Thymus (tissue), 11 donors: ENCODE measurements around the gene GRID1. TPM values are rescaled to one million over a fixed set of nuclear protein-coding genes. Genes with fewer than 3 reads are reported as not detected.

Source experiments
- DNase-seq, 9 donors: peaks; one replicate each; pipeline ENCODE4 v3.0.0-alpha.2; 2013; ENCODE audit warnings: low spot score in 9 of 9, low read depth in 6 of 9, missing footprints in 1 of 9
- H3K27ac ChIP-seq, 2 donors: one replicate each; pipeline ENCODE4 v1.5.1; 2013; ENCODE audit warnings: control low read depth in 1 of 2, low read depth in 1 of 2, low read length in 1 of 2, mild to moderate bottlenecking in 1 of 2, moderate library complexity in 1 of 2
- H3K27me3 ChIP-seq, 2 donors: one replicate each; pipeline ENCODE4 v1.5.1; 2013; ENCODE audit warnings: low read length in 1 of 2; ENCODE audit not compliant: control insufficient read depth in 2 of 2, insufficient read depth in 1 of 2
- H3K36me3 ChIP-seq, 2 donors: one replicate each; pipeline ENCODE4 v1.5.1; 2013; ENCODE audit warnings: low read length in 1 of 2, mild to moderate bottlenecking in 1 of 2, moderate library complexity in 1 of 2; ENCODE audit not compliant: control insufficient read depth in 2 of 2, insufficient read depth in 2 of 2
- H3K4me1 ChIP-seq, 2 donors: one replicate each; pipeline ENCODE4 v1.5.1; 2013; ENCODE audit warnings: low read length in 2 of 2; ENCODE audit not compliant: control insufficient read depth in 2 of 2, insufficient read depth in 2 of 2
- H3K4me3 ChIP-seq, 2 donors: one replicate each; pipeline ENCODE4 v1.5.1; 2013; ENCODE audit warnings: low read length in 2 of 2, control low read depth in 1 of 2, mild to moderate bottlenecking in 1 of 2
- H3K9me3 ChIP-seq, 2 donors: one replicate each; pipeline ENCODE4 v1.5.1; 2013; ENCODE audit warnings: low read length in 1 of 2, mild to moderate bottlenecking in 1 of 2; ENCODE audit not compliant: control insufficient read depth in 2 of 2, insufficient read depth in 1 of 2
- WGBS: extraction: QIAGEN DNeasy Blood & Tissue Kit; methylation state at CpG from one replicate; pipeline ENCODE4 v1.1.7; 2013; 5-methylcytosine and 5-hydroxymethylcytosine counted together
- polyA plus RNA-seq: library from polyadenylated mRNA; stranded (reverse); fragments of 200-250 nt; gene quantifications from one replicate; pipeline ENCODE4 v1.2.3, GENCODE V29; 2013
- total RNA-seq: library from RNA; stranded (reverse); fragments of 120-200 nt; gene quantifications from one replicate; pipeline ENCODE4 v1.2.4, GENCODE V29; 2013
- donor health status: healthy.

The GRID1 gene
- total and polyA plus RNA-seq, 2 donors, result 0.33 to 0.46 TPM

DNA sequence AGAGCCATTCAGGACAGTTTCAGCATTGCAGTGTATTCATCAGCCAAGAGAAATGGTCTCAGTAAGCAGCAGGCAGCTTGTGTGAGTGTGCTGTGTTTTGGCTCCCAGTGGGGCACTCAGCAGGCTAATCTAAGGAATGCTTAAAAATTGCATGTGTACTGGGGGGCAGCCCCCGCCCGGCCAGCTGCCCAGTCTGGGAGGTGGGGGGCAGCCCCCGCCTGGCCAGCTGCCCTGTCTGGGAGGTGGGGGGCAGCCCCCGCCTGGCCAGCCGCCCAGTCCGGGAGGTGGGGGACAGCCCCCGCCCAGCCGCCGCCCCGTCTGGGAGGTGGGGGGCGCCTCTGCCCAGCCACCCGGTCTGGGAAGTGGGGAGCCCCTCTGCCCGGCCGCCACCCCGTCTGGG, 116.2 kb downstream of the GRID1 start:
- DNase-seq, result no peak
- 97% methylated on average over 15 of the region's 15 CpGs for WGBS
- no peak overlapping the region for H3K4me3 ChIP-seq
- H3K27me3 ChIP-seq, result no peaks in the 10 kb centered on the region
- H3K36me3 ChIP-seq, result no peaks in the 10 kb centered on the region
- H3K9me3 ChIP-seq, result no peaks in the 10 kb centered on the region
- no peak overlapping the region for H3K27ac ChIP-seq
- H3K4me1 ChIP-seq, result no peaks in the 10 kb centered on the region

DNA sequence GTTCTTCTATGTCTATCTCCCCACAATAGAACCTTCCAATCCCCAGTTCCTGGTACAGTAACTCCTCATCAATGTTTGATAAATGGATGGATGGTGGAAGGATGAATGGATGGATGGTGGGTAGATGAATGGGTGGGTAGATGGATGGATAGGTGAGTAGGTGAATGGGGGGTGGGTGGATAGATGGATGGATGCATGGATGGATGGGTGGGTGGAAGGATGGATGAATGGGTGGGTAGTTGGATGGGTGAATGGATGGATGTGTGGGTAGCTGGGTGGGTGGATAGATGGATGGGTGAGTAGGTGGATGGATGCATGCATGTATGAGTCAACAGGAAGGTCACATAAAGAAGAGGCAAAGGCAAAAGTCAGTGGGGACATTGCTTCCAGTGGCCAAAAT, 116.8 kb downstream of the GRID1 start:
- no peak overlapping the region for H3K27ac ChIP-seq
- no peaks in the 10 kb centered on the region for H3K4me1 ChIP-seq
- no peaks in the 10 kb centered on the region for H3K9me3 ChIP-seq
- DNase-seq, result no peak
- no peaks in the 10 kb centered on the region for H3K36me3 ChIP-seq
- no peak overlapping the region for H3K4me3 ChIP-seq
- no peaks in the 10 kb centered on the region for H3K27me3 ChIP-seq

DNA sequence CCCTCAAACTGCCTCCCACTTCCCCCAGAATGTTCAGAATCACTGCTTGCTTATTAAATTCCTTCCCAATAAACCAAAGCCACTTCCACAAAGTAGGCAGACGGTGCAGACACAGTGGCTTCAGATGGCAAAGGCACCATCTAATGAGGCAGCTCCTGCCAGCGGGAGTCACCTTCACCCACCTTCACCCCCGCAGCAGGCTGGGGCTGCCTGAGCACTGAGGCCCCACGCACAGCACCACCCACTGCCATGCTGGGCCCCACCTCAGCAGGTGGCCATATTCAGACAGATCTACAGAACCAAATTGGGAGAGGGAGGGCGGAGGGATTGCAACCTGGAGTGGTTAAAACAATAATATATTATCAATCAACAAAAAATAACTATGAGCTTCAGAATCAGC, 118.5 kb downstream of the GRID1 start:
- H3K4me1 ChIP-seq, result no peaks in the 10 kb centered on the region
- H3K27me3 ChIP-seq, result no peaks in the 10 kb centered on the region
- no peaks in the 10 kb centered on the region for H3K9me3 ChIP-seq
- DNase-seq, result no peak
- no peaks in the 10 kb centered on the region for H3K36me3 ChIP-seq
- no peak overlapping the region for H3K4me3 ChIP-seq
- H3K27ac ChIP-seq, result no peak overlapping the region
- WGBS, result 93% methylated on average over 5 of the region's 5 CpGs

DNA sequence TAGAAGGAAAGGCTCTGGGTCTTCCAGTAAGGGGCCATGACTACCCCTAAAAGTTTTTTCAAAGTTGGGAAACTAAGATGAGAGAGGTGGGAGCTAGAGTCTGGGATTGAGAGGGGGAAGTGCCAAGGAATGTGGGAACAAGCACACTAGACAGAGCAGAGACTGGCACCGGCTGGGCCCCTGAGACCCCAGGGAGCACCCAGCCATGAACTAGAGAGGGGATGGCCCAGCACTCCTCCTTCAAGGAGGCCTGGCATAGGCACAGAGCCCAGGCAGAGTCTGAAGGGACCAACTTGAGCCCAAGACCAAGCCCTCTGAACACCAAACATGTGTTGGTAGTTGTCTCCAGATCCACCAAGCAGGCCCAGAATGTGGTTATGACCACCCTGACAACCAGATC, 119.0 kb downstream of the GRID1 start:
- no peak for DNase-seq
- Histone ChIP-seq H3K9me3 (no peaks in the 10 kb centered on the region), H3K36me3 (no peaks in the 10 kb centered on the region), H3K4me1 (no peaks in the 10 kb centered on the region), H3K27ac (no peak overlapping the region), H3K27me3 (no peaks in the 10 kb centered on the region), H3K4me3 (no peak overlapping the region)
- 100% methylated on average over 1 of the region's 1 CpG for WGBS

DNA sequence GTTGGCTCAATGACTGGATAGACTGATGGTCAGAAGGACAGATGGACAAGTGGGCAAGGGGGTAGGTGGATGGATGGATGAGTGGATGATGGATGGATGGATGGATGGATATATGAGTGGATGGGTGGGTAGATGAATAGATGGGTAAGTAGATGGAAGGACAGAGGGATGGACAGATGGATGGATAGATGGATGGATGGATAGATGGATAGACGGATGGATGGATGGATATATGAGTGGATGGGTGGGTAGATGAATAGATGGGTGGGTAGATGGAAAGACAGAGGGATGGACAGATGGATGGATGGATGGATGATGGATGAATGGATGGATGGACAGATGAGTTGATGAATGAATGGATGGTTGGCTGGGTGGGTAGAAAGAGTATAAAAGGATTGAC, 119.5 kb downstream of the GRID1 start:
- Histone ChIP-seq H3K36me3 (no peaks in the 10 kb centered on the region), H3K9me3 (no peaks in the 10 kb centered on the region), H3K27me3 (no peaks in the 10 kb centered on the region), H3K4me3 (no peak overlapping the region), H3K27ac (no peak overlapping the region), H3K4me1 (no peaks in the 10 kb centered on the region)
- 96% methylated on average over 1 of the region's 1 CpG for WGBS
- DNase-seq, result no peak

DNA sequence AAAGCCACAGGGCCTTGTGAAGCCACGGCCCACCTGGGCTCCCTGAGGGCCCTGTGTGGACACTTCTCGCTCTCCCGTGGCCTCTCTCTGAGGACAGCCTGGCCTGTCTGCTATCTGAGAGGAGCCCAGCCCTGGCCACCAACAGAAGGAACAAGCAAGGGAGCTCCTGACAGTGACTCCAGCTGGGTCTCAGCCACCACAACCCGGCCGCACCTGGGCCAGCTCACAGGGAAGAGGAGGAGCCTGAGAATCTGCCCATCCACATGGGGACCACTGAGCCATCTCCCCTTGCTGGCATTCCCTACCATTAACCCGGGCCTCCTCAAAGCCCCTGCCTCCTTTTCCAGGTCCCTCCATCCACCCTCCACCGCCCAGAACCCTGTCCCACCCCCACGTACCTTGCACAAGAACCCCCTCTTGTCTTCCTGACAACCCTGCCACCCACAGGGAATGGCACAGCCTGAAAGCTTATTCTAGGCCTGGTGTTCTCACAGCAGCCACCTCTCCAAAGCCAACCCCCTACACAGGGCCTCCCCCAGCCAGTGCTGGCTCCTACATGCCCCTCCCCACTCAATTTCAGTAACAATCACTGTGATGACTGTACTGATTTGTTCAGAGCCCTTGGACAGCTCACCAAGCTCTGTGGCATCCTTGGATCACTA, 120.2 kb downstream of the GRID1 start:
- Histone ChIP-seq H3K4me3 (no peak overlapping the region), H3K9me3 (no peaks in the 10 kb centered on the region), H3K27ac (no peak overlapping the region), H3K27me3 (no peaks in the 10 kb centered on the region), H3K4me1 (no peaks in the 10 kb centered on the region), H3K36me3 (no peaks in the 10 kb centered on the region)
- no peak for DNase-seq
- WGBS, result 78% methylated on average over 8 of the region's 8 CpGs

DNA sequence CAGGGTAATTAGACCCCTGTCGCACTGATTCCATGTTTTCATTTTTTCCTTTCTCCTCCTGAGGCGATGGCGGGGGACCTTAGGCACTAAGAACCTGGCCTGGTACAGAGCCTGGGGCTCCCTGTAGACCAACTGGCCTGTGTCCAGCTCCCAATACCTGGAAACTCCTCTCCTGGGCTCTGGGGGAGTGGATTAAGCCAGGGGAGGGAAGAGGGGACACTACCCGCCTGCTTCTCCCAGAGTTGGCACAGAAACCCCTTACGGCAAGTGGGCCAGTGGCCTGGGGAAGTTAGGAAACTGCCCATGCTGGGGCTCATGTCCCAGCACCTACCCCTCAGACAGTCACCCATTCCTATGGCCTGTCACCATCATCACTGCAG, 121.6 kb downstream of the GRID1 start:
- no peak for DNase-seq
- Histone ChIP-seq H3K27ac (no peak overlapping the region), H3K27me3 (no peaks in the 10 kb centered on the region), H3K4me1 (no peaks in the 10 kb centered on the region), H3K4me3 (no peak overlapping the region), H3K36me3 (no peaks in the 10 kb centered on the region), H3K9me3 (no peaks in the 10 kb centered on the region)
- 96% methylated on average over 5 of the region's 5 CpGs for WGBS

DNA sequence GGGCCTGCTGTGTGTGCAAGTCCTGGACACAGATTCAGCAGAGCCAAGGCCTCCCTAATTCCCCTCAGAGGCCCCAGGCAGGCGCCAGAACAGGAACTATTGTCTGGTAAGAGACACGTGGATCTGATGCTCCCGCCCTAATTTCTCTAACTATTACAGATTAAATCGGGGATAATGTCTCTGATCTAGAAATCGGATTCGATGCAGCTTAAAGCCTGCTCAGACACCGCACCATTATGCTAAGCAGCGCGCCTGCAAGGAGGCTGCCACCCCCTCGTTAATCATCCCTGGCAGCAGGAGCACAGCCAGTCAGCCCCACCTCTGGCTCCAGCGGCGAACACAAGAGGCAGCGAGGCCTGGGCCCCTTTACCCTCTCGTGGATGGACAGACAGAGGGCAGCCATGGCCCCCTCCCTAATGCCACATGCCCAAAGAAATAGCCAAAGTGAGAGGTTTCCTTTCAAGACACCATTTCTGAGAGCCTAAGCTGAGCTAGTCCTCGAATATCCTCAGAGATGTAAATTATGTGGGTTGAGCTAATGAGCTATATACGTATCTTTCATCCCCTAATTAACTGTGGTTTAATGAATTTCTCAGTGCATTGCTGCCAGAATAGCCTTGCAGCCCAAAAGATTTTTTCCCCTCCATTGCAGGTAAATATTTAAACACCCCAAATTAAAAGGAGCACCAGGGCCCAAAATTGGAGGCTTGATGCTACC, 122.1 kb downstream of the GRID1 start:
- DNase-seq, result no peak

DNA sequence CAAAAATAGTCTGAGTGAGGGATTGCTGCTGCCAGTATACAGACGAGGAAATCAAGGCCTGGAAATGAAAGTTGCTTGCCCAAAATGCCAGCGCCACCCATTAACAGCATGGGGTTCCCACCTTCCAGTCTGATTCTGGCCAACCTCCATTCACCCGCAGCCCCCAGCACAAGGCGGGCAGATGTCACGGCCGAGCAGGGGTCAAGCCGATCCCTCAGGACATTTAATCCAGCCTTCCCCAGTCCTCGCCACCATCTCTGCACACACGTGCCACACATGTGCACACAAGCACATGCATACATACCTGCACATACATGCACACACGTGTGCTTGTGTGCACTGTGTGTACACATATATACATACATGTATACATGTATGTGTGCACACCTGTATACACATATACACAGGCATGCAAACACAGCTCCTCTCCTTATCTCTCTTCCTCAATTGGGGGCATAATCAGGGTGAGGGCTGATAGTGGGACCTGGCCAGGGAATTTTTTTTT, 122.9 kb downstream of the GRID1 start:
- Histone ChIP-seq H3K9me3 (no peaks in the 10 kb centered on the region), H3K27me3 (no peaks in the 10 kb centered on the region), H3K4me3 (no peak overlapping the region), H3K27ac (no peak overlapping the region), H3K4me1 (no peaks in the 10 kb centered on the region), H3K36me3 (no peaks in the 10 kb centered on the region)
- WGBS, result 97% methylated on average over 10 of the region's 10 CpGs
- DNase-seq, result no peak

More for the DNA sequence above, 122.1 kb downstream of the GRID1 start:
- H3K9me3 ChIP-seq, result no peaks in the 10 kb centered on the region
- H3K4me3 ChIP-seq, result no peak overlapping the region
- WGBS, result 69% methylated on average over 16 of the region's 16 CpGs
- no peaks in the 10 kb centered on the region for H3K36me3 ChIP-seq
- no peak overlapping the region for H3K27ac ChIP-seq
- H3K27me3 ChIP-seq, result no peaks in the 10 kb centered on the region
- no peaks in the 10 kb centered on the region for H3K4me1 ChIP-seq
